ENCODE data around the gene RECQL5.
"Not testable (repeated sequence)": the region's sequence is repeated elsewhere in the genome, so short reads cannot be mapped to it uniquely, and the experiment has no call there.

Gene RECQL5

GRCh38 chr17:75602644-75603043 is 64.3 kb downstream of the RECQL5 start:
- H3K4me1 Mint-ChIP-seq (ENCODE audit: low read depth) = peaks cover 27% of the 10 kb centered on the region
- no peaks in the 10 kb centered on the region for H3K9me3 Mint-ChIP-seq
- intact Hi-C loops (cut with micrococcal nuclease) = no loop called here

GRCh38 chr17:75601057-75601987 is 65.6 kb downstream of the RECQL5 start:
- Mint-ChIP-seq H3K9me3 (no peaks in the 10 kb centered on the region), H3K4me1 (ENCODE audit: low read depth) (peaks cover 27% of the 10 kb centered on the region), H3K4me3 (no peak overlapping the region), H3K36me3 (ENCODE audit: low read depth) (peaks cover 22% of the 10 kb centered on the region), H3K27ac (no peak overlapping the region), H3K27me3 (no peaks in the 10 kb centered on the region)
- intact Hi-C loops (cut with micrococcal nuclease) = no loop called here

More at GRCh38 chr17:75602644-75603043, 64.3 kb downstream of the RECQL5 start:
- no peak overlapping the region for H3K4me3 Mint-ChIP-seq
- H3K27ac Mint-ChIP-seq = no peak overlapping the region
- peaks cover 22% of the 10 kb centered on the region for H3K36me3 Mint-ChIP-seq (ENCODE audit: low read depth)
- H3K27me3 Mint-ChIP-seq = no peaks in the 10 kb centered on the region

- Mint-ChIP-seq H3K4me3 (no peak overlapping the region), H3K9me3 (no peaks in the 10 kb centered on the region), H3K4me1 (ENCODE audit: low read depth) (peaks cover 5% of the 10 kb centered on the region), H3K27me3 (no peaks in the 10 kb centered on the region), H3K27ac (no peak overlapping the region), H3K36me3 (ENCODE audit: low read depth) (peaks cover 17% of the 10 kb centered on the region)
- intact Hi-C loops (cut with micrococcal nuclease) = no loop called here
Observed at GRCh38 chr17:75596320-75597087, 70.5 kb downstream of the RECQL5 start.

DNA sequence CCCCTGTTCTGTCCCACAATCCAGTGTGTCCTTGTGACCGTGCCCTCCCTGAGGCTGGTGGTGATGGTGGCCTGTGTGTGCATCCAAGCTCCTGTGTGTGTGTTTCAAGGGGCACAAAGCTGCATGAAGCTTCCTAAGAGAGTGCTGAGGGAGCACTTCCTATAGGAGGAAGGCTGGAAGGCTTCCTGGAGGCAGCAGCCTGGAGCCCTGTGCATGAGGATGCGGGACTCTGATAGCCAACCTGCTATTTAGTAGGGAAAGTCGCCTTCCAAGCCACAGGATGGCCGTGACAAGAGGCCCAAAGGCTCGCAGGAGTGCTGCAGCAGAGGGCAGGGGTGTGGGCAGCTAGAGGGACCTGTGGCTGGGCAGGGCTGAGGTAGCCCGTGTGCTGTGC is 71.0 kb downstream of the RECQL5 start:
- Mint-ChIP-seq H3K9me3 (no peaks in the 10 kb centered on the region), H3K4me1 (ENCODE audit: low read depth) (peaks cover 6% of the 10 kb centered on the region), H3K27me3 (no peaks in the 10 kb centered on the region), H3K4me3 (no peak overlapping the region), H3K27ac (no peak overlapping the region), H3K36me3 (ENCODE audit: low read depth) (peaks cover 18% of the 10 kb centered on the region)
- intact Hi-C loops (cut with micrococcal nuclease) = no loop called here

GRCh38 chr17:75595284-75595919 is 71.6 kb downstream of the RECQL5 start:
- peaks cover 11% of the 10 kb centered on the region for H3K4me1 Mint-ChIP-seq (ENCODE audit: low read depth)
- no peaks in the 10 kb centered on the region for H3K9me3 Mint-ChIP-seq
- no peak overlapping the region for H3K27ac Mint-ChIP-seq
- H3K27me3 Mint-ChIP-seq = no peaks in the 10 kb centered on the region
- intact Hi-C loops (cut with micrococcal nuclease) = no loop called here
- H3K36me3 Mint-ChIP-seq (ENCODE audit: low read depth) = peaks cover 21% of the 10 kb centered on the region
- H3K4me3 Mint-ChIP-seq = no peak overlapping the region

- Mint-ChIP-seq H3K36me3 (ENCODE audit: low read depth) (peaks cover 21% of the 10 kb centered on the region), H3K27ac (no peak overlapping the region), H3K27me3 (no peaks in the 10 kb centered on the region), H3K9me3 (no peaks in the 10 kb centered on the region), H3K4me1 (ENCODE audit: low read depth) (peaks cover 18% of the 10 kb centered on the region), H3K4me3 (no peak overlapping the region)
- intact Hi-C loops (cut with micrococcal nuclease) = no loop called here
Observed at GRCh38 chr17:75594499-75595283, 72.3 kb downstream of the RECQL5 start.

DNA sequence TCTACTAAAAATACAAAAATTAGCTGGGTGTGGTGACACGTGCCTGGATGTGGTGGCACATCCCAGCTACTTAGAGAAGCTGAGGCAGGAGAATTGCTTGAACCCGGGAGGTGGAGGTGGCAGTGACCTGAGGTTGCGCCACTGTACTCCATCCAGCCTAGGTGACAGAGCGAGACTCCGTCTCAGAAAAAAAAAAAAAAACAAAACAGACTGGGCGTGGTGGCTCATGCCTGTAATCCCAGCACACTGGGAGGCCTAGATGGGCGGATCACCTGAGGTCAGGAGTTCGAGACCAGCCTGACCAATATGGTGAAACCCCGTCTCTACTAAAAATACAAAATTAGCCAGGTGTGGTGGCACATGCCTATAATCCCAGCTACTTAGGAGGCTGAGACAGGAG is 73.5 kb downstream of the RECQL5 start:
- Mint-ChIP-seq H3K4me1 (ENCODE audit: low read depth) (peaks cover 22% of the 10 kb centered on the region), H3K36me3 (ENCODE audit: low read depth) (peaks cover 21% of the 10 kb centered on the region)
- H3K27me3 Mint-ChIP-seq; intact Hi-C loops (cut with micrococcal nuclease); H3K27ac Mint-ChIP-seq; H3K4me3 Mint-ChIP-seq; H3K9me3 Mint-ChIP-seq: not testable (repeated sequence)

GRCh38 chr17:75592348-75593020 is 74.5 kb downstream of the RECQL5 start:
- Mint-ChIP-seq H3K27me3 (no peaks in the 10 kb centered on the region), H3K27ac (no peak overlapping the region), H3K4me1 (ENCODE audit: low read depth) (peaks cover 25% of the 10 kb centered on the region), H3K36me3 (ENCODE audit: low read depth) (peaks cover 21% of the 10 kb centered on the region), H3K4me3 (no peak overlapping the region), H3K9me3 (no peaks in the 10 kb centered on the region)
- intact Hi-C loops (cut with micrococcal nuclease) = no loop called here

GRCh38 chr17:75591722-75592302 is 75.1 kb downstream of the RECQL5 start:
- no peak overlapping the region for H3K27ac Mint-ChIP-seq
- intact Hi-C loops (cut with micrococcal nuclease) = no loop called here
- H3K36me3 Mint-ChIP-seq (ENCODE audit: low read depth) = peaks cover 21% of the 10 kb centered on the region

DNA sequence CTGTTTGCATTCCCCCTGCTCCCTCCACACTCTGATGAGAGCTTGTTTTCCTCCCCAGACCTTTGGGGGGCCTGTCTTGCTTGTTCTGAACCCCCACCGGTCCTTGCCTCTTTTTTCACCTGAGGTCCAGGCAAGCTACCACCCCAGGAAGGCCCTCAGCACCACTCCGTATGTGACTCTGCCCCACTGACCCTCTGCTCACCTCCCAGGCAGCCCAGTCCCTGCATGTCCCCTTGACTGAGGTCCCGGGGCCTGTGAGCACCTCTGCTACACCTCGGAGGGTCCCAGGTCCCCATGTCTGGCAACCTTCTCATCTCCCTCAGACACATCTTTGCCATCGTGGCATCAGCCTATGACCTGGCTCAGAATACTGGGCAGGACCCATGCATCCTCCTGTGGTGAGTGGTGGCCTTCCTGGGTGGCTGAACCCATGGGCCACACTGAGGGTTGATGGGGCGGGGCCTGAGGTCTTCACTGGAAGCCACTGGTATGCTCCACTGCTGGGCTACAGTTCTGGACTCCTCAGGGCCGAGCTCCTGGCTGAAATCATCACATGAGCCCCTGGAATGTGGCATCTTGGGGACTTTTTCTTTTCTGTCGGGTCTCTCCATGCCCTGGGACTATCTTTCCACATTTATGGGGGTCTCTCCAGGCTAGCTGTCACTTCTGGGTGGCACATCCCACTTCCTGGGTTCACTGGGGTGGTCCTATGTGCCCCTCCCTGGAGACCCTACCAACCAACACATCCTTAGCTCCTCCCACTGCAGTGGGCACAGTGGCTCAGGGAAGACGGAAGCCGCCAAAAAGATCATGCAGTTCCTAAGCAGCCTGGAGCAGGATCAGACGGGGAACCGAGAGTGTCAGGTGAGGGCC is 75.9 kb downstream of the RECQL5 start:
- H3K27ac Mint-ChIP-seq = no peak overlapping the region
- no peak overlapping the region for H3K4me3 Mint-ChIP-seq
- intact Hi-C loops (cut with micrococcal nuclease) = no loop called here
- H3K27me3 Mint-ChIP-seq = no peaks in the 10 kb centered on the region
- no peaks in the 10 kb centered on the region for H3K9me3 Mint-ChIP-seq
- peaks cover 29% of the 10 kb centered on the region for H3K4me1 Mint-ChIP-seq (ENCODE audit: low read depth)
- H3K36me3 Mint-ChIP-seq (ENCODE audit: low read depth) = peaks cover 21% of the 10 kb centered on the region

More at GRCh38 chr17:75591722-75592302, 75.1 kb downstream of the RECQL5 start:
- Mint-ChIP-seq H3K4me1 (ENCODE audit: low read depth) (peaks cover 29% of the 10 kb centered on the region), H3K4me3 (no peak overlapping the region), H3K9me3 (no peaks in the 10 kb centered on the region), H3K27me3 (no peaks in the 10 kb centered on the region)

- no peaks in the 10 kb centered on the region for H3K27me3 Mint-ChIP-seq
- peak overlapping the region; percentile 78 for H3K4me3 Mint-ChIP-seq
- H3K36me3 Mint-ChIP-seq (ENCODE audit: low read depth) = peaks cover 21% of the 10 kb centered on the region
- H3K9me3 Mint-ChIP-seq = no peaks in the 10 kb centered on the region
- H3K27ac Mint-ChIP-seq = no peak overlapping the region
- intact Hi-C loops (cut with micrococcal nuclease) = no loop called here
- H3K4me1 Mint-ChIP-seq (ENCODE audit: low read depth) = peaks cover 29% of the 10 kb centered on the region
Observed at GRCh38 chr17:75590314-75590761, 76.6 kb downstream of the RECQL5 start.

- Mint-ChIP-seq H3K4me3 (peak overlapping the region; percentile 78), H3K9me3 (no peaks in the 10 kb centered on the region), H3K4me1 (ENCODE audit: low read depth) (peaks cover 29% of the 10 kb centered on the region), H3K36me3 (ENCODE audit: low read depth) (peaks cover 21% of the 10 kb centered on the region), H3K27me3 (no peaks in the 10 kb centered on the region), H3K27ac (peak overlapping the region; percentile 93)
- intact Hi-C loops (cut with micrococcal nuclease) = loop anchor here (2.0 kb wide), 2 partner anchors 73 to 163 kb away; partner anchors contain the start of gene TSEN54
Observed at GRCh38 chr17:75589919-75590303, 77.0 kb downstream of the RECQL5 start.
